HepG2 (cell line): ENCODE measurements around the gene USP9X. TPM values are rescaled to one million over a fixed set of nuclear protein-coding genes. Genes with fewer than 3 reads are reported as not detected.
"Not testable (repeated sequence)": the region's sequence is repeated elsewhere in the genome, so short reads cannot be mapped to it uniquely, and the experiment has no call there.

ENCODE experiments used
- ATAC-seq: fragments of 200-7000 bp; cut with Tn5 transposase; 3 replicates; pipeline ENCODE4 v1.9.1; 2020; ENCODE audit warnings: mild to moderate bottlenecking, moderate library complexity
- BruUV-seq: library from RNA; stranded (reverse); fragments of 400-500 nt; replicated peaks from 2 replicates; lab custom pipeline; 2021; lab: Mats Ljungman, UMichigan
- CTCF ChIA-PET: fragments of 300-600 bp; formaldehyde crosslinking; extraction: SDS; loops from one replicate; lab custom pipeline; 2021; ENCODE audit warnings: low total read pairs, inconsistent platforms, low intra/inter-chr PET ratio; lab: Yijun Ruan, JAX
- POLR2A ChIA-PET: fragments of 350-600 bp; sonication (Branson Sonifier 250); formaldehyde crosslinking; loops from one replicate; lab custom pipeline; 2020; ENCODE audit warnings: antibody characterized with exemption, inconsistent platforms; lab: Yijun Ruan, JAX
- DNase-seq: peaks from one replicate; pipeline ENCODE4 v3.0.0-alpha.2; 2015; ENCODE audit warnings: low spot score
- FAIRE-seq: peaks from 3 replicates; lab custom pipeline; 2011; peaks lifted over from hg19 to GRCh38; lab: Jason Lieb, UNC
- H2AFZ ChIP-seq: one replicate; pipeline ENCODE4 v1.6.1; 2011; ENCODE audit warnings: low read length, inconsistent platforms
- H3K27ac ChIP-seq: fragments of 300-600 bp; 3 replicates; pipeline ENCODE4 v1.8.0; 2011; ENCODE audit warnings: mixed run types, mild to moderate bottlenecking, mixed read lengths, low read length, inconsistent platforms; ENCODE audit not compliant: insufficient read depth; ENCODE audit errors: extremely low read length
- H3K27me3 ChIP-seq, 2 experiments: fragments of 200-600 bp in 1 of 2; 2 replicates in 1 of 2; 3 replicates in 1 of 2; pipeline versions ENCODE4 v1.6.0 to v1.8.0; 2011; ENCODE audit warnings: low read length in 2 of 2, mild to moderate bottlenecking in 2 of 2, moderate library complexity in 2 of 2, inconsistent platforms in 1 of 2; ENCODE audit not compliant: insufficient read depth in 2 of 2, control insufficient read depth in 1 of 2
- H3K36me3 ChIP-seq, 2 experiments: fragments of 200-600 bp in 1 of 2; replicated peaks in 1 of 2; 2 replicates in 1 of 2; 3 replicates in 1 of 2; pipeline versions ENCODE4 v1.5.1 to v1.8.0; 2011; ENCODE audit warnings: low read length in 2 of 2, inconsistent platforms in 1 of 2; ENCODE audit not compliant: insufficient read depth in 2 of 2, control insufficient read depth in 1 of 2
- H3K4me1 ChIP-seq: 2 replicates; pipeline ENCODE4 v1.5.1; 2012; ENCODE audit warnings: low read length, inconsistent platforms; ENCODE audit not compliant: insufficient read depth
- H3K4me2 ChIP-seq: 2 replicates; pipeline ENCODE4 v1.6.0; 2011; ENCODE audit warnings: low read depth, low read length, inconsistent platforms
- H3K4me3 ChIP-seq, 3 experiments: fragments of 200-600 bp in 1 of 3; sonication (generic), shearing (Covaris generic) in 1 of 3; replicated peaks in 1 of 3; 2 replicates each; pipeline ENCODE4 v1.5.1; 2011 to 2016; ENCODE audit warnings: low read length in 3 of 3, inconsistent platforms in 2 of 3, low read depth in 2 of 3, mild to moderate bottlenecking in 2 of 3, control low read depth in 1 of 3, mixed read lengths in 1 of 3; ENCODE audit not compliant: insufficient read depth in 1 of 3
- H3K79me2 ChIP-seq: one replicate; pipeline ENCODE4 v1.6.1; 2011; ENCODE audit warnings: low read length, inconsistent platforms; ENCODE audit not compliant: insufficient read depth
- H3K9ac ChIP-seq: 2 replicates; pipeline ENCODE4 v1.6.0; 2011; ENCODE audit warnings: mild to moderate bottlenecking, low read depth, low read length, inconsistent platforms; ENCODE audit not compliant: insufficient read depth
- H3K9me3 ChIP-seq: 2 replicates; pipeline ENCODE4 v1.5.1; 2012; ENCODE audit warnings: mild to moderate bottlenecking, low read length
- H4K20me1 ChIP-seq: 2 replicates; pipeline ENCODE4 v1.6.0; 2011; ENCODE audit warnings: inconsistent platforms, mild to moderate bottlenecking, low read length, moderate library complexity; ENCODE audit not compliant: insufficient read depth
- FOXA3 ChIP-seq: IDR thresholded peaks from 2 replicates; pipeline ENCODE4 v1.6.1; 2016; ENCODE audit warnings: missing genetic modification reagents, missing compliant biosample characterization
- IRX3 ChIP-seq: sonication (generic); formaldehyde crosslinking; IDR thresholded peaks from 2 replicates; pipeline ENCODE4 v1.8.1; 2023; ENCODE audit warnings: mild to moderate bottlenecking, low read depth, missing genetic modification reagents, borderline replicate concordance
- NFIC ChIP-seq: IDR thresholded peaks from 2 replicates; pipeline ENCODE4 v1.6.1; 2012; ENCODE audit warnings: mild to moderate bottlenecking, low read length, inconsistent platforms
- ZNF205 ChIP-seq: IDR thresholded peaks from 2 replicates; pipeline ENCODE4 v1.6.1; 2018; ENCODE audit warnings: missing biosample characterization, missing genetic modification reagents
- ZNF484 ChIP-seq: sonication (generic); formaldehyde crosslinking; IDR thresholded peaks from 2 replicates; pipeline ENCODE4 v1.5.1; 2020; ENCODE audit warnings: mild to moderate bottlenecking, low read depth, missing genetic modification reagents, borderline replicate concordance
- ZNF530 ChIP-seq: sonication (generic); formaldehyde crosslinking; IDR thresholded peaks from 2 replicates; pipeline ENCODE4 v1.5.0; 2020; ENCODE audit warnings: low read depth, mild to moderate bottlenecking, missing genetic modification reagents
- WGBS: methylation state at CpG from one replicate; pipeline ENCODE4 v1.1.6; 2017; ENCODE audit warnings: low lambda C conversion rate; 5-methylcytosine and 5-hydroxymethylcytosine counted together
- in situ Hi-C: cut with HindIII; loops from 2 replicates; pipeline ENCODE4 v1.10.0; 2017; ENCODE audit warnings: low pct_unique_long_range_greater_than_20kb; ENCODE audit not compliant: extremely low pct_ligation_motif_present
- intact Hi-C: fragments of 100-400 bp; cut with micrococcal nuclease; formaldehyde crosslinking; loops from one replicate; pipeline ENCODE4 v1.10.0; 2022; ENCODE audit not compliant: unreplicated experiment
- polyA plus RNA-seq, 8 experiments: library from polyadenylated mRNA; depleted of rRNA in 3 of 8; stranded (reverse) in 7 of 8; unstranded in 1 of 8; fragments of >200 nt; fragmentation: Illumina TruSeq in 4 of 8; extraction: Trizol in 4 of 8; gene quantifications; 2 replicates each; pipeline versions ENCODE4 v1.2.1 to v1.2.3, GENCODE V29; 2011 to 2016; ENCODE audit warnings: low read depth in 4 of 8, missing spikeins in 1 of 8, mixed read lengths in 1 of 8; ENCODE audit not compliant: insufficient read depth in 1 of 8
- total RNA-seq, 5 experiments: library from RNA; depleted of rRNA; stranded (reverse); fragments of >200 nt; fragmentation: Illumina TruSeq; extraction: Trizol; gene quantifications; 2 replicates each; pipeline ENCODE4 v1.2.3, GENCODE V29; 2016; ENCODE audit warnings: low read depth in 1 of 5
- TF ChIP-seq, protein P1 (sequence below): sonication (generic); formaldehyde crosslinking; IDR thresholded peaks from 2 replicates; pipeline ENCODE4 v1.4.0; 2020; ENCODE audit warnings: missing genetic modification reagents, borderline replicate concordance
- TF ChIP-seq, protein P2 (sequence below): sonication (generic); formaldehyde crosslinking; conservative IDR thresholded peaks from 2 replicates; pipeline ENCODE4 v1.4.0; 2020; ENCODE audit warnings: mild to moderate bottlenecking, missing genetic modification reagents, moderate library complexity

USP9X gene
- total and polyA plus RNA-seq, 2 of the 13 experiments (the other 11 are each of a cell fraction or from before 2014, with no cell fraction given), result 22.2 to 40.5 TPM

DNA sequence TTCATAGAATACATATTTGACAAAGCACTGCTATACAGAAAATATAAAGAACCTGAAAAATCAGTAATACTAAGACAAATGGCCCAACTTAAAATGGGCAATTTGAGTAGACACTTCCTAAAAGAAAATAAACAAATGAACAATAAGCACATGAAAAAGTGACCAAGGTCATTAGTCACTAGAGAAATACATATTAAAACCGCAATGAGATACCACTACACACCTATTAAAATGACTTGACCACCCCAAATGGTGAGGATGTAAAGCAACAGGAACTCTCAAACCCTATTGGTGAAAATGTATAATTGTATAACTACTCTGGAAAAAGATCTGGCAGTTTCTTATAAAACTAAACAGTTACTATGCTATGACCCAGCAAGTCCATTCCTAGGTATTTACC lies 34.0 kb upstream of the USP9X start (continued):
- TF ChIP-seq, protein P1, sequence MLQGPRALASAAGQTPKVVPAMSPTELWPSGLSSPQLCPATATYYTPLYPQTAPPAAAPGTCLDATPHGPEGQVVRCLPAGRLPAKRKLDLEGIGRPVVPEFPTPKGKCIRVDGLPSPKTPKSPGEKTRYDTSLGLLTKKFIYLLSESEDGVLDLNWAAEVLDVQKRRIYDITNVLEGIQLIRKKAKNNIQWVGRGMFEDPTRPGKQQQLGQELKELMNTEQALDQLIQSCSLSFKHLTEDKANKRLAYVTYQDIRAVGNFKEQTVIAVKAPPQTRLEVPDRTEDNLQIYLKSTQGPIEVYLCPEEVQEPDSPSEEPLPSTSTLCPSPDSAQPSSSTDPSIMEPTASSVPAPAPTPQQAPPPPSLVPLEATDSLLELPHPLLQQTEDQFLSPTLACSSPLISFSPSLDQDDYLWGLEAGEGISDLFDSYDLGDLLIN (CRISPR knock-in tag), result no peak
- no peak for TF ChIP-seq IRX3 (CRISPR knock-in tag)
- no peak for TF ChIP-seq ZNF530 (CRISPR knock-in tag)
- TF ChIP-seq, protein P2, sequence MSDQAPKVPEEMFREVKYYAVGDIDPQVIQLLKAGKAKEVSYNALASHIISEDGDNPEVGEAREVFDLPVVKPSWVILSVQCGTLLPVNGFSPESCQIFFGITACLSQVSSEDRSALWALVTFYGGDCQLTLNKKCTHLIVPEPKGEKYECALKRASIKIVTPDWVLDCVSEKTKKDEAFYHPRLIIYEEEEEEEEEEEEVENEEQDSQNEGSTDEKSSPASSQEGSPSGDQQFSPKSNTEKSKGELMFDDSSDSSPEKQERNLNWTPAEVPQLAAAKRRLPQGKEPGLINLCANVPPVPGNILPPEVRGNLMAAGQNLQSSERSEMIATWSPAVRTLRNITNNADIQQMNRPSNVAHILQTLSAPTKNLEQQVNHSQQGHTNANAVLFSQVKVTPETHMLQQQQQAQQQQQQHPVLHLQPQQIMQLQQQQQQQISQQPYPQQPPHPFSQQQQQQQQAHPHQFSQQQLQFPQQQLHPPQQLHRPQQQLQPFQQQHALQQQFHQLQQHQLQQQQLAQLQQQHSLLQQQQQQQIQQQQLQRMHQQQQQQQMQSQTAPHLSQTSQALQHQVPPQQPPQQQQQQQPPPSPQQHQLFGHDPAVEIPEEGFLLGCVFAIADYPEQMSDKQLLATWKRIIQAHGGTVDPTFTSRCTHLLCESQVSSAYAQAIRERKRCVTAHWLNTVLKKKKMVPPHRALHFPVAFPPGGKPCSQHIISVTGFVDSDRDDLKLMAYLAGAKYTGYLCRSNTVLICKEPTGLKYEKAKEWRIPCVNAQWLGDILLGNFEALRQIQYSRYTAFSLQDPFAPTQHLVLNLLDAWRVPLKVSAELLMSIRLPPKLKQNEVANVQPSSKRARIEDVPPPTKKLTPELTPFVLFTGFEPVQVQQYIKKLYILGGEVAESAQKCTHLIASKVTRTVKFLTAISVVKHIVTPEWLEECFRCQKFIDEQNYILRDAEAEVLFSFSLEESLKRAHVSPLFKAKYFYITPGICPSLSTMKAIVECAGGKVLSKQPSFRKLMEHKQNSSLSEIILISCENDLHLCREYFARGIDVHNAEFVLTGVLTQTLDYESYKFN (CRISPR knock-in tag), result no peak

GRCh38 chrX:41055740-41056139 lies 29.5 kb upstream of the USP9X start:
- TF ChIP-seq ZNF484 (CRISPR knock-in tag) (no peak), FOXA3 (CRISPR knock-in tag) (no peak), NFIC (no peak), ZNF205 (CRISPR knock-in tag) (no peak)
- Histone ChIP-seq H3K4me2 (peak overlapping the region; percentile 39; the same call in 1 of the 2 replicates), H3K27me3 (no peaks in the 10 kb centered on the region), H2AFZ (no peak overlapping the region), H3K27ac (no peak overlapping the region), H3K4me1 (0 out of 2 replicates have a peak, but pooled peaks cover 9% of the 10 kb centered on the region), H3K9ac (no peak overlapping the region), H3K36me3 (no peaks in the 10 kb centered on the region), H3K79me2 (no peaks in the 10 kb centered on the region), H3K9me3 (no peaks in the 10 kb centered on the region), H4K20me1 (no peaks in the 10 kb centered on the region), H3K4me3 (no peak overlapping the region)
- intact Hi-C loops (no loop called here), in situ Hi-C loops (no loop called here)
- BruUV-seq, result no TSS peak
- ATAC-seq (no peak), DNase-seq (no peak), FAIRE-seq (no peak)
- ChIA-PET POLR2A (no interaction called here), CTCF (no interaction called here)
- 11% methylated on average over 1 of the region's 3 CpGs for WGBS

DNA sequence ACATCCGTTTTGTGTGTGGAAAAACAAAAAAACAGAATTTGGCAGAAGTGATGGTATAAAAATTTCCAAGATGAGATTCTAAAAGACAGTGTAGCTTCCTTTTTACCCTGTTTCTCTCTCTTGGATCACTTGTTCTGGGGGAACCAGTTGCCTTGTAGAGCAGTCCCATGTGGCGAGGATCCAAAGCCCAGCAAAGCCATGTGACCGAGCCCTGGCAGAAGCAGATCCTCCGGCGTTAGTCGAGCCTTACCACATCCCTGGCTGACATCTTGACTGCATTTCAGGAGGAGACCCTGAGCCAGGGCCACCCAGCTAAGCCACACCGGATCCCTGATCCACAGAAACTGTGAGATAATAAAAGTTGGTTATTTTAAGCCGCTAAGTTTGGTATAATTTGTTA lies 22.0 kb upstream of the USP9X start:
- intact Hi-C loops, H2AFZ ChIP-seq, ATAC-seq, H3K36me3 ChIP-seq, H3K4me3 ChIP-seq, H3K9me3 ChIP-seq, FAIRE-seq, H4K20me1 ChIP-seq, H3K79me2 ChIP-seq, H3K4me2 ChIP-seq, H3K27ac ChIP-seq, DNase-seq, H3K27me3 ChIP-seq, BruUV-seq, H3K9ac ChIP-seq, in situ Hi-C loops, CTCF ChIA-PET, POLR2A ChIA-PET, H3K4me1 ChIP-seq: not testable (repeated sequence)
- WGBS, result 50% methylated on average over 8 of the region's 8 CpGs
